Measurements from ENCODE around the gene ITPR1.

The ITPR1 gene

GRCh38 chr3:4819746-4820145 is 326.6 kb downstream of the ITPR1 start:
- no peak for DNase-seq

- no peak for DNase-seq
Observed at GRCh38 chr3:4820296-4821121, 327.4 kb downstream of the ITPR1 start.

DNA sequence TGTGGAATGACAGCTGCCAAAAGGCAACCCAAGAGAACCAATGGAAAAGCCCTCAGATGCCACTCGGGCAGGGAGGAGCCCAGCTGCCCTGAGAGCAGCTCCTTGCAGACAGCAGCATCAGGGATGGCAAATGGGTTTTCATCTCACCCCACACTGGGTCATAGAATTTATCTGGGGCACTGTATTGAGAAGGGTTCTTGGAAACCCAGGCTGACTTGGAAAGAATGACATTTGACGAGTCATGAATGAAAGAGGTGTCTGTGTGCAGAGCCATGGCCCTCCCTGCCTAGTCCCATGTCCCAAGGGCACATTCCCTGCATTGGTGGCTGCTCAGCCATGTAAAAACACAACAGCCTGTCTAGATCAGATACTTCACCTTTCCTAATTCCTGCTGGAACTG is 328.2 kb downstream of the ITPR1 start:
- no peak for DNase-seq

- peak; percentile 91 for DNase-seq
Observed at GRCh38 chr3:4821975-4822374, 328.8 kb downstream of the ITPR1 start.

DNA sequence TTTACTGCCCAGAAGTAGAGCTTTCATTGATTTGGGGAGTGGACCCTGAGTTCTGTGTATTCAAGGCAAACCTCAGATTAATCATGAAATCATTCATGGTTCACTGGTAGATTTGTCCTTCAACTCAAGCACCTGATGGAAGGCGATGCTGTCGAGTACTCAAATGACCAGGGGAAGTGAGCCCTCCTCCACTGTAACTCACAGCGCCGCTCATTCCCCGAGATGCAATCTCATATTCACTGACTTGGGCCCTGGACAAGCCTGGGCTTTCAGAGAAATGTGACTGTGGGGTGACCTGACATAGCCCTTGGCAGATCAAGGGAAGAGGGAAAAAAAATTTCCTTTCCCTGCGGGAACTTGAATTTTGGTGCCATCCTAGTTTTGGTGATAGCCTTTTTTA is 329.4 kb downstream of the ITPR1 start:
- no peak for DNase-seq

DNA sequence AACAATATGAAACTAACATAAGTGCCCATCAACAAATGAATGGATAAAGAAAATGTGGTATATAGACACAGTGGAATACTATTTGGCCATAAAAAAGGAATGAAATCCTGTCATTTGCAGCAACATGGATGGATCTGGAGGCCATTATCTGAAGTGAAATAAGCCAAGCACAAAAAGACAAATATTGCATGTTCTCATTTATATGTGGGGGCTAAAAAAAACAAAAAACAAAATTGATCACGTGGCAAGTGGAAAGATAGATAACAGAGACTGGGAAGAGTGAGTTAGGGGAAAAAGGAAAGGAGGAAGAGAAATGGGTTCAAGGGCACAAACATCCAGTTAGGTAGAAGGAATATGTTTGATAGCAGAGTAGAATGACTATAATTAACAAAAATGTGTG is 330.2 kb downstream of the ITPR1 start:
- DNase-seq, result no peak

DNA sequence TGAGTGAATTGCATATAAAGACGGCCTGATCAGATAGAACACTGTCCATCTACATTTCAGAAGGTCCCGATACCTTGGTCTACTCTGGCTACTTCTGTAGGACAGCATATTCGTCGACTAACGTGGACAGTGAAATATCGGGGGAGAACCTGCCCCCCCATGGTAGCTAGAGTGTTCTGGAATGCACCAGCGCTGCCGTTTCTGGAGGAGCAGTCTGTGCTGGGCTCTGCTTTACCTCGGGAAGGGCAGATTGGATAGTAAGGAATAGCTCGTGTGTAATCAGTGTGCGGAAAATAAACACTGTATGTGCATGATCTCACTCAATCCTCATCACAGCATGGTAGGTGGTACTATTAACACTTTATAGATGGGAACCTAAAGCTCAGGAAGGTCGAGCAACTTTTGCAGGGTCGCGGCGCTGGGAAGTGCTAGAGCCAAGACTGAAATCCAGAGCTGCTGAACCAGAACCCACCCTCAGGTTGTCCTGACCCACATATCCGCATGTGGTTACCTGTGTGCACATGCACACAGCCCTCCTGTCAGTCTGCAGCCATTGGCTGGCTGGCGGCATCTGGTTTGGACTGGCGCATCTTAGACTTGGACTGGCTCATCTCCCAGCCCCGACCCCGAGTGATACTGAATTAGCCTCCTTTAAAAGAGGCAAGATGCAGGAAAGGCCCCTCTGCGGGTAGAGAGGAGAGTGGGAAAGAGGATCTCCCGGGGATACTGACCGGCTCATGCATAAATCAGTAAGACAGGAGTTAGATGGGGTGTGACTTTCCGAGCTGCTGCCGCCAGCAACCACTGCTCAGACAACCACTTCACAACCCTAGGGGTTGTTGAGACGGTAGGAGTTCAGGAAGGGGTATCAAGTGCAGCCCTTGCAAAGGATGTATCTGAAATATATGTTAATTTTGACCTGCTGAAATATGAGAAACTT is 331.1 kb downstream of the ITPR1 start:
- no peak for DNase-seq

GRCh38 chr3:4824926-4825325 is 331.8 kb downstream of the ITPR1 start:
- no peak for DNase-seq

- peak; percentile 40 for DNase-seq
Observed at GRCh38 chr3:4825436-4826236, 332.5 kb downstream of the ITPR1 start.

DNA sequence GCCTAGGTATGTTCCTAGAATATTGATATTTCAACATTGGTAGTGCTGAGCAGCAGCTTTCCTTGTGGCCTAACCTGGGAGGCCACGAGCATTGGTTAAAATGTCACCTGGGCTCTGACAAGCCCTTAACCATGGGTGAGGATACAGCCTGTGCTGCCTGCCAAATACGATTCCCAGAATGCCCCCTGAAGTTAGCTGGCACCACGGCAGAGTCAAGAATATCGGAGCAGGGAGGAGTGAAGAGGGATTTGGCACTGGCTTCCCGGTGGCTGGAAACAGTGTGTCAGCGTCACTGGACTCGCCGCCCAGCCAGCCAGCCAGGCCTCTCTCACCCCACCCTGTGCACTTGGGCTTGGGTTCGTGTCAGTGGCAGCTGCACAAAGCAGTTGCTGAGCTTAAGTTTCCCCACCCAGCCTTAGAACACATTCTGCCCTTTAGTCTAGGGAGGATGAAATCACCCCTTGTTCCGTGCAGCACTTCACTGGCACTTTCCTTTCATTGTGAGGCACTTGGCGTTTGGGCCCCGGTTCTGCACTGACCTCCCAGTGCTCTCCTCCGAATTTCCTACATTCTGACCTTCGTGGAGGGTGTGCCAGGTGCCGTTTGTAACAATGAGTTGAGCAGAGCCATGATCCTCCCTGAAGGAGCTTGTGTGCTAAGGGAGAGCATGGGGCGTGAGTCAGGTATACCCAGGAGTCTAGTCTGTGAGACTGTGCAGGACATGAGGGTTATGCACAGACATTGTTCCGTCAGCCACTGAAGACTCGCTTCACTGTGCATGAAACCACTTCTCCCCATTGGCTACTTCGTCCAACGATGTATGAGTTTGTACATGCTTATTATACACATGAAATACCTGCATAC is 333.3 kb downstream of the ITPR1 start:
- no peak for DNase-seq

GRCh38 chr3:4827767-4828166 is 334.6 kb downstream of the ITPR1 start:
- DNase-seq, result no peak

GRCh38 chr3:4828279-4829030 is 335.3 kb downstream of the ITPR1 start:
- DNase-seq, result no peak

- no peak for DNase-seq
Observed at GRCh38 chr3:4829031-4829394, 335.9 kb downstream of the ITPR1 start.

- DNase-seq, result no peak
Observed at GRCh38 chr3:4830586-4830914, 337.4 kb downstream of the ITPR1 start.

- no peak for DNase-seq
Observed at GRCh38 chr3:4831580-4831950, 338.4 kb downstream of the ITPR1 start.

GRCh38 chr3:4833471-4833870 is 340.3 kb downstream of the ITPR1 start:
- DNase-seq, result no peak

GRCh38 chr3:4834403-4834866 is 341.3 kb downstream of the ITPR1 start:
- peak; percentile 78 for DNase-seq

DNA sequence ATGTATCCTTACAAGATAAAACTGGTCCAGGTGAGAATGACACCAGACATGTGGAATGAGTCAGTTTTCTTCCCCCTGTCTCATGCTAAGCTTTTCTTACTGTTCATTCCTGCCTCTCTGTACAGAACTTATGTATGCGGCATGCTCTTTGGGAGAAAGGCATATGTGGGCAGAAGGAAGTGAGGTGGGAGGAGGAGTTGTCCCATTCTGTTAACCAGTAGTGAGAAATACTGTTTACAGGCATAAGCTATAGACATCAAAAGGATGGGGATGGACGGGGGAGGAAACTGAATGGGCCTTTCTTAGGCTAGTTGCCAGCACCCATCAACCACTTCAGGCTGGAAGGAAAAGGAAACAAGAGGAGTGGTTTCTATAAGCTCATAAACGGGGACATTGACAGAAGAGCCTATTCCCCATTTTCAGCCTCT is 342.5 kb downstream of the ITPR1 start:
- no peak for DNase-seq

GRCh38 chr3:4836516-4836915 is 343.4 kb downstream of the ITPR1 start:
- DNase-seq, result no peak

GRCh38 chr3:4837374-4837930 is 344.3 kb downstream of the ITPR1 start:
- DNase-seq, result no peak

DNA sequence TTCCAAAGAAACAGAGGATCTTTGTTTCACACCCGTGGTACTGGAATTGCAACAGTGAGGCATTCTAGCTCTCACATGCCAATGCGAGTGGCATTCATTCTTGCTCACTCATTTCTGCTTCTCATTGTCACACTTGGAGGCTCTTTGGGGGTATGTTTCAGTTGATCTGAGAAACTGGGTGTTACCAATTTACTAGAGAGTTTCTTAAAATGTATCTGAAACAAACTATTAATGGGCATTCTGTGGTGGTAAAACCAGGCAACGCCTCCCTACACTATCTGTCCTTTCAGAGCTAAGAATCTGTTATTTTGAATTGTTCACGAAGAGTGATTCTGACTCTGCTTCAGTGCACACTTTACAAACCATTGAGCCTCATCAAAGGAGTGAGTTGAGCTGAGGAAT is 345.5 kb downstream of the ITPR1 start:
- DNase-seq, result no peak
